ENCODE measurements around the gene WDR82.

WDR82 gene

DNA sequence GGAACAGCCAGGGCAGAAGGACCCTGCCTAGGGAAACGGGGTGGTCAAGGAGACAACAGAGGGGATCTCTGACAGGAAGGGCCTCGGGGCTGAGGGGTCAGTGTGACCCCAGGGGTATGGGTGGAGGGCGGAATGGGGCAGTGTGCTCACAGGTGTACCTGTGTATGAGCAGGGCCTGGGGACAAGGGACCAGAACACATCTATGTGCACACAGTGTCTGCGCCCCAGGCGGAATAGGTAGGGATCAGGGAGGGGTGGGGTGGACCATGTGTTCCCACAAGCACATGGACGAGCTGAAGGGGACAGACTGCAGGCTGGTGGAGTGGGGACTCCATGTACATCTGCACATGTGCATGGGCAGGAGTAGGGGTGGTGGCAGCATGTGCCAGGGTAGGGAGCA is 48.0 kb downstream of the WDR82 start:
- no peak for TF ChIP-seq CTCF (IDR thresholded peaks at IDR 0.05; ENCODE audit: low read depth, low read length)
- no peak overlapping the region for H3K4me3 ChIP-seq (ENCODE audit: low read depth, low read length)

DNA sequence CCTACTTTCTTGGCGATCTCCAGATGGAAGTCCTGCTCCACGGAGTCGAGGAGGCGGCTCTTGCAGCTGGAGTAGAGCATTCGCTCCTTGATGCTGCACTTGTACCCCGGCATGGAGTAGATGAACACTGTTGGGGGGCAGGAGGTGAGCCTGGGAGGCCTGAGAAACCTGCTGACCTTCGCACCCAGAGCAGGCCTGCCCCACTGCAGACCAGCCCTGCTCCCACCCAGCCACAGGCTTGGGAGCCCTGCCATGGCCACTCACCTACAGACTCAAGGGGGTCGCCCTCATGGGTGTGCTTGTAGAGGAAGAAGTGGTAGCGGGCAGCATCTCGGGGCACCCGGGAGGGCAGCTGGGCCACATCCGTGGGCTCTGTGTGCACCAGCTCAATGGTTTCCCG is 48.8 kb downstream of the WDR82 start:
- TF ChIP-seq CTCF (IDR thresholded peaks at IDR 0.05; ENCODE audit: low read depth, low read length) = no peak
- H3K4me3 ChIP-seq (ENCODE audit: low read depth, low read length) = no peak overlapping the region

GRCh38 chr3:52228751-52229291 is 49.6 kb downstream of the WDR82 start:
- no peak overlapping the region for H3K4me3 ChIP-seq (ENCODE audit: low read depth, low read length)

GRCh38 chr3:52228266-52228665 is 50.2 kb downstream of the WDR82 start:
- TF ChIP-seq CTCF (IDR thresholded peaks at IDR 0.05; ENCODE audit: low read depth, low read length) = no peak
- no peak overlapping the region for H3K4me3 ChIP-seq (ENCODE audit: low read depth, low read length)

More at GRCh38 chr3:52228751-52229291, 49.6 kb downstream of the WDR82 start:
- no peak for TF ChIP-seq CTCF (IDR thresholded peaks at IDR 0.05; ENCODE audit: low read depth, low read length)

DNA sequence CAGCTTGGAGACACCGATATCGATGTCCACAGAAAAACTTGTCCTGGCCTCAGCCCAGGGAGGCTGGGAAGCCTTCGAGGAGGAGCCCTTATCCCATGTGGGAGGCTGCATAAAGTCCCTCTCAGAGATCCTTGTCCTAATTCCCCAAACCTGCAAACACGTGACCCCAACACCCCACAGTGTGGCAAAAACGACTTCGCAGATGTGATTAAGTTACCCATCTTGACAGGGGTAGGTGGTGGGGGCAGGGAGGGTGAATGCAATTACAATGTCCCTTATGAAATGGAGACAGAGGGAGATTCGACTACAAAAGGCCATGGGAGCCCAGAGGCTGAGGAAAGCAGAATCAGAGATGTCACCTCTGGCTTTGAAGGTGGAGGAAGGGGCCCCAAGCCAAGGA is 50.7 kb downstream of the WDR82 start:
- no peak overlapping the region for H3K4me3 ChIP-seq (ENCODE audit: low read depth, low read length)
- TF ChIP-seq CTCF (IDR thresholded peaks at IDR 0.05; ENCODE audit: low read depth, low read length) = no peak

DNA sequence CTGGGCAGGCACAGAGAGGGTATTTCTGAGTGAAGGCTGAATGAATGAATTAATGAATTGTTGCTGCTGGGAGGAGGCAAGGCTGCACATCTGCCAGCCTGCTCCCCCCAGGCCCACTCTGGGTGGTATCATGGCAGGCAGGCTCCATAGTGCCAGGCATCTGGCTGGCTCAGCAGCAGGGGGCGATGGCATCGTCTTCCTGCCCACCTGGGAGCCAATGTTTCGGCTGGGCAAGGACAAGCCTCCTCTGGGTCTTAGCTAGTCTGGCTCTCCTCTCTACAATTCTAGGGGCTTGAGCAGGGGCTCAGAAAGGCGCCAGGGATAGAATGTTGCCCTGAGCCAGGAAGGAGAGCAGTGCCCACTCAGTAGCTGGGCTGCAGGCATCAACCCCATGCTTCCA is 51.3 kb downstream of the WDR82 start:
- no peak overlapping the region for H3K4me3 ChIP-seq (ENCODE audit: low read depth, low read length)
- TF ChIP-seq CTCF (IDR thresholded peaks at IDR 0.05; ENCODE audit: low read depth, low read length) = no peak

DNA sequence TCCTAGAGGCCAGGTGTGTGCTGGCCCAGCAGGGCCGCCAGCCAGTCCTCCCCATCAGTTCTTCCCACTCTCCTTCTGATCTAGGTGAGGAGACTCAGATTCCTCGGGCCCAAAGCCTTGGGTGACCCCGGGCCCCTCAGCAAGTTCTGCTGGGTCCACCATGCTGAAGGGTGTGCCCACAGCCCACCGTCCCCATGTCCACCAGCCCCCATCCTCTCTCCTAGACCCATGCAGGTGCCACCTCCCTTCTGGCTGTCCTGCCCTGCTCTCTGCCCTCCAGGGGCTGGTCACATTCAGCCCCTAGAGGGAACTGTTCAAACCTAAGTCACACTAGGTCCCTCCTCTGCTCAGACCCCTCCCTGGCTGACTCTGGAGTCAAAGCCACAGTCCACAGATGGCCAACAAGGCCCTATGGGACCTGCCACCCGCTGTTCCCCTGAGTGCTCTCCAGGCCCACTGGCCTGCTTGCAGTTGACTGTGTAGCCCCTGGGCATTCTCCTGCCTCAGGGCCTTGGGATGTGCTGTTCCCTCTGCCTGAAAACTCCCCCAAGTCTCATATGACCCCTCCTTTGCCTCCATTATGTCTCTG is 52.1 kb downstream of the WDR82 start:
- TF ChIP-seq CTCF (IDR thresholded peaks at IDR 0.05; ENCODE audit: low read depth, low read length) = no peak
- no peak overlapping the region for H3K4me3 ChIP-seq (ENCODE audit: low read depth, low read length)

Data from WI38 (cell line).